Measurements from ENCODE around the gene PRDM15.

PRDM15 gene

DNA sequence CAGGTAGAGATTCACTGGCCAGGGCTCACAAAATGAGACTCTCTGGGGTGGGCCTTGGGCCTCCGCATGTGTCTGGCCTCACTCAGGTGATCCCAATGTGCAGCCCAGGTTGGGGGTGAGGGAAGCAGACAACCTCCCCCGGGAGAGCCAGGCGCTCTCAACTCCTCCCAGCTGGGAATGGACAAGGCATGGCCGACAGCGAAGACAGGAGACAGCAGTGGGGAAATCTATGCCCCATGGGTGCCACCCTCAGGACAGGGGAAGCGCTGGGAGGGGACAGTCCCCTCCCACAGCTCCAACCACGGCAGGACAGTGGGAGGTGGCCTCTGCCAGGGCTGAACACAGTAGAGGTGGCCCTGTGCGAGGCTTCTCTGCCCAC lies 47.7 kb downstream of the PRDM15 start:
- no peak for DNase-seq (ENCODE audit: extremely low spot score)
- ChIA-PET CTCF (no interaction called here), POLR2A (no interaction called here)
- TF ChIP-seq CTCF (IDR thresholded peaks at IDR 0.05; ENCODE audit: control extremely low read depth, extremely low read depth, low read depth, missing control alignments), result no peak

DNA sequence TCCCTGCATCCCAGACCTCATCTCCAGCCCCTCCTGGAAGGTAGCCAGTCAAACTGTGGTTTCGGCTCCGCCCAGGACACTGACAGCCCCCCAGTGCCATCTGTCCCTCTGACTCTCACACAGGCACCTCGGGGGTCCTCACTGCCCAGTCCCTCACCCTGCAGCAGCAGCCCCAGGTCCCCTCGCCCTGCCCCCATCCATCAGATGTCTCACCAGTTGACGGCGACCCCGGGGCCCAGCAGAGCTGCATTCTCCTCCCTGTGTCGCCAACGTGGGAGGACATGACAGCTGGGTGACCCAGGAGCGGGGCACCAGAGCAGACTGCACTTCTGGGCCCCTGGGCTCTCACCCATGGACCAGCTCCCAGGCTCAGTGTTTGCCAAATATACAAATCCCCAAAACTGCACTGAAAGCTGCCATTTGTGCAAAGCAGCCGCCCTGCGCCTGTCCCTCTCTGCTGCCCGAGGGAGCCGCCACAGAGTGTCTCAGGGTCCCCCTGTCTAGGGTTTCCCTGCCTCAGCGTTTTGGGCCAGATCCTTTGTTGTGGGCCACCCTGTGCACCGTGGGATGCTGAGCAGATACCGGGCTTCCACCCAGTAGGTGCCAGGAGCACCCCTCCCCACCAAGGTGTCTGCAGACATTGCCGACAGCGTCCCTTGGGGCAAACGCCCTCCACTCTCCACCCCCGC lies 48.2 kb downstream of the PRDM15 start:
- DNase-seq (ENCODE audit: extremely low spot score), result no peak
- POLR2A ChIA-PET, result no interaction called here
- TF ChIP-seq CTCF (IDR thresholded peaks at IDR 0.05; ENCODE audit: control extremely low read depth, extremely low read depth, low read depth, missing control alignments), result no peak
- CTCF ChIA-PET, result no interaction called here

- CTCF ChIA-PET, result no interaction called here
- no peak for TF ChIP-seq CTCF (IDR thresholded peaks at IDR 0.05; ENCODE audit: control extremely low read depth, extremely low read depth, low read depth, missing control alignments)
- POLR2A ChIA-PET, result no interaction called here
- no peak for DNase-seq (ENCODE audit: extremely low spot score)
Measured at GRCh38 chr21:41830145-41830707, 48.9 kb downstream of the PRDM15 start.

DNA sequence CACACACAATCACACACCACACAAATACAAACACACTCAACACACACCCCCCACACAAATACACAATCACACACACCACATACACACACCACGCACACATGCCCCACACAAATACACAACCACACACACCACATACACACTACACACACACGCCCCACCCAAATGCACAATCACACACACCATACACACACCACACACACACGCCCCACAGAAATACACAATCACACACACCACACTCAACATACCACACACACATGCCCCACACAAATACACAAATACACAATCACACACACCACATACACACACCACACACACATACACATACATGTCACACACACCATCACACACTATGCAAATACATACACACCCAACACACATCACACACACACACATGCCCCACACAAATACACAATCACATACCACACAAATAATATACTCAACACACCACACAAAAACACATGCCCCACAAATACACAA lies 50.2 kb downstream of the PRDM15 start:
- CTCF ChIA-PET, result interaction anchor here (5.0 kb wide), 1 partner anchor 12 kb away, joined by 29 read pairs; no protein-coding TSS in a partner anchor
- DNase-seq (ENCODE audit: extremely low spot score), result no peak
- POLR2A ChIA-PET, result no interaction called here
- no peak for TF ChIP-seq CTCF (IDR thresholded peaks at IDR 0.05; ENCODE audit: control extremely low read depth, extremely low read depth, low read depth, missing control alignments)

DNA sequence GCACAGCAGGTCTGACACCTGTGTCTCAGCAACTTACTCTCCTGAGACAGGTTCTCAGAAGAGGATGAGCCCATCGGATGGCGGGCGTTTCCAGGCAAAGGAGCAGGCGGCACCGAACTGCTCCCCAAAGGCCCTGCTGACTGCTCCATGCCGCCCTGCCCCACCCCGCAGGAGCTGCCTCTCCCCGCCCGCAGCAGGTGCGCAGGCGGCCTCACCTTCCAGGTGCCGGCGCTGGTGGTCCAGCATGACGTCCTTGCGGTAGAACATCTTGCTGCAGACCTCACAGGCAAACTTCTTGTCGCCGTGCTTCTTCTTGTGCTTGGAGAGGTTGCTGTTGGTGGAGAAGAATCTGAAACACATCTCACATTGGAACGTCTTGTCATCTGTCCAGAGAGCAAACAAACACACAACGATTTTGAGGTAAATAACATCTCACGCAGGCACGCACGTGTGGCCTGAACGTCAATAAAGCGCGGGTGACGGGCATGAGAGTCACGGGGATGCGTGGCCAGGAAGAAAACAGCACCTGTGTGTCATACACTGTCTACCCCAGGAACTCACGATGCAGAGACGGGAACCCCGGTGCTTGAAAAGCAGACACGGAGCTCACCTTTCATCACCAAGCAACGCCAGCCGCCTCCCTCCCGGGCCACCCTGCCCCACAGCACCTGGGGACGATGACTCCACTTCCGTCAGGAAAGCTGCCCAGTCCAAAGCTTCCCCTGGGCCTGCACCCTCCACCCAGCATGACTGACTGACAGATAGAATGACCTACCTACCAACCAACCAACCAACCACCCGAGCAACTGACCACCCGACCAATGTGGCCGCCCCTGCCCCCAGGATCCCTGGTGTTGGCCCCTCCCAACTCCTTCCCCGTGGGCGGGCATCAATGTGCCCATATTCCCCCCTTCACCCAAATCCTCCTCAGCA lies 50.9 kb downstream of the PRDM15 start:
- no peak for TF ChIP-seq CTCF (IDR thresholded peaks at IDR 0.05; ENCODE audit: control extremely low read depth, extremely low read depth, low read depth, missing control alignments)
- ChIA-PET CTCF (interaction anchor here (5.0 kb wide), 1 partner anchor 11 kb away, joined by 29 read pairs; no protein-coding TSS in a partner anchor), POLR2A (no interaction called here)

DNA sequence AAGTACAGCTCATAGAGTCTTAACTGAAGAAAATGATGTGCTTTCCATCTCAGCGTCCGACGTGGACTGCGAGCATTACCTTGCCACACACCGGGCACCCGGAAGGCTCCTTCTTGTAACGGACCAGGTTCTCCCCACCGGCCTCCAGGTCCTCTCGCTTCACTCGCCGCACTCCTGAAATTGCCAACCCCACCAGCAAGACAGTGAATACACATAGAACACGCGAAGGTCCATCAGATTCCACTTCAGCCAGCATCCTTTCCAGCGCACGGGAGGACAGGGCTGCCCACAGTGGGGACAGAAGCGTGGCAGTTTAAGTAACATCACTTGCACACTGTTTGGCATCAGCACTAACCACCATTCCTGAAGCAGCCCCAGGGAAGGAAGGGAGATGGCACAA lies 53.3 kb downstream of the PRDM15 start:
- CTCF ChIA-PET, result interaction anchor here (1.4 to 5.0 kb wide), 2 partner anchors 9 to 292 kb away, joined by 3 to 29 read pairs; no protein-coding TSS in a partner anchor
- POLR2A ChIA-PET, result no interaction called here
- no peak for TF ChIP-seq CTCF (IDR thresholded peaks at IDR 0.05; ENCODE audit: control extremely low read depth, extremely low read depth, low read depth, missing control alignments)
- no peak for DNase-seq (ENCODE audit: extremely low spot score)

More for the DNA sequence above, 50.9 kb downstream of the PRDM15 start:
- no peak for DNase-seq (ENCODE audit: extremely low spot score)
